Left hindlimb (tissue), 1 donor: Measurements from ENCODE around the gene IL12RB2.
A peak's percentile ranks its signal among the peaks of the same experiment; 100 is the strongest.

Experiments used
- DNase-seq: peaks from one replicate; pipeline ENCODE4 v3.0.0-alpha.2; 2018

Gene IL12RB2, protein sequence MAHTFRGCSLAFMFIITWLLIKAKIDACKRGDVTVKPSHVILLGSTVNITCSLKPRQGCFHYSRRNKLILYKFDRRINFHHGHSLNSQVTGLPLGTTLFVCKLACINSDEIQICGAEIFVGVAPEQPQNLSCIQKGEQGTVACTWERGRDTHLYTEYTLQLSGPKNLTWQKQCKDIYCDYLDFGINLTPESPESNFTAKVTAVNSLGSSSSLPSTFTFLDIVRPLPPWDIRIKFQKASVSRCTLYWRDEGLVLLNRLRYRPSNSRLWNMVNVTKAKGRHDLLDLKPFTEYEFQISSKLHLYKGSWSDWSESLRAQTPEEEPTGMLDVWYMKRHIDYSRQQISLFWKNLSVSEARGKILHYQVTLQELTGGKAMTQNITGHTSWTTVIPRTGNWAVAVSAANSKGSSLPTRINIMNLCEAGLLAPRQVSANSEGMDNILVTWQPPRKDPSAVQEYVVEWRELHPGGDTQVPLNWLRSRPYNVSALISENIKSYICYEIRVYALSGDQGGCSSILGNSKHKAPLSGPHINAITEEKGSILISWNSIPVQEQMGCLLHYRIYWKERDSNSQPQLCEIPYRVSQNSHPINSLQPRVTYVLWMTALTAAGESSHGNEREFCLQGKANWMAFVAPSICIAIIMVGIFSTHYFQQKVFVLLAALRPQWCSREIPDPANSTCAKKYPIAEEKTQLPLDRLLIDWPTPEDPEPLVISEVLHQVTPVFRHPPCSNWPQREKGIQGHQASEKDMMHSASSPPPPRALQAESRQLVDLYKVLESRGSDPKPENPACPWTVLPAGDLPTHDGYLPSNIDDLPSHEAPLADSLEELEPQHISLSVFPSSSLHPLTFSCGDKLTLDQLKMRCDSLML

DNA sequence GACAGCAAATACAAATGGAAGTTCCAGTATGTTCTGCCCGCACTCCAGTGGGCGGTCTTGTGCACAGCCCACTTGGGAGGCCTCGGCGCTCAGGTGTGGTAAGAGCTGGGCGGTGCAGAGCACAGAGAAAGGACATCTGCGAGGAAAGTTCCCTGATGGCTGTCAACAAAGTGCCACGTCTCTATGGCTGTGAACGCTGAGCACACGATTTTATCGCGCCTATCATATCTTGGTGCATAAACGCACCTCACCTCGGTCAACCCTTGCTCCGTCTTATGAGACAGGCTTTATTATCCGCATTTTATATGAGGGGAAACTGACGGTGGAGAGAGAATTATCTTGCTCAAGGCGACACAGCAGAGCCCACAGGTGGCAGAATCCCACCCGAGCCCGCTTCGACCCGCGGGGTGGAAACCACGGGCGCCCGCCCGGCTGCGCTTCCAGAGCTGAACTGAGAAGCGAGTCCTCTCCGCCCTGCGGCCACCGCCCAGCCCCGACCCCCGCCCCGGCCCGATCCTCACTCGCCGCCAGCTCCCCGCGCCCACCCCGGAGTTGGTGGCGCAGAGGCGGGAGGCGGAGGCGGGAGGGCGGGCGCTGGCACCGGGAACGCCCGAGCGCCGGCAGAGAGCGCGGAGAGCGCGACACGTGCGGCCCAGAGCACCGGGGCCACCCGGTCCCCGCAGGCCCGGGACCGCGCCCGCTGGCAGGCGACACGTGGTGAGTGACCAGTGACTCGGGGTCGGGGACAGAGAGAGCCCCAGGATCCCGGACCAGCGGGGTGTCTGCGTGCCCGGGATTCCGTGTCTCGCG lies at the start of gene IL12RB2:
Gene IL12RB2, plus strand, starts transcription at position 623 of the 810 bp plus-strand sequence. CDS start 12,496 bp downstream, outside the sequence.
- peak; percentile 36 for DNase-seq

DNA sequence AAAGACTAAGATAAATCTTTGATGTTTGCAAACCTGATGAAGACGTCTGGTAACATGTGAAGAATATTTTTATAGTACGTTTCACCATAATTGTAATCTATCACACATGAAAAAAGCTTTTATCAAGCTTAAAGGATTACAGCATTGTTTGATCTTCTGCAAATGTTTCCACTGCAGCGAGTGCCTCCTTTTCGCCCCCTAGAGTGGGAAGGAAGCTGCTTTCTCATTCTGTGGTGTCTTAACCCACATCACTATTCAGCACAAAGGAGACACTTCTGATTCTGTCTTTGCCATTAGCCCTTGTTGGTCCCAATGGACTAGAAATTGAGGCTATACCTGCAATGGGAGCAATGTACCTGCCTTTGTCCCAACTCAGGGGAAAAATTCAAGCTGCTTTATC lies 46.0 kb upstream of the IL12RB2 start:
- no peak for DNase-seq

DNA sequence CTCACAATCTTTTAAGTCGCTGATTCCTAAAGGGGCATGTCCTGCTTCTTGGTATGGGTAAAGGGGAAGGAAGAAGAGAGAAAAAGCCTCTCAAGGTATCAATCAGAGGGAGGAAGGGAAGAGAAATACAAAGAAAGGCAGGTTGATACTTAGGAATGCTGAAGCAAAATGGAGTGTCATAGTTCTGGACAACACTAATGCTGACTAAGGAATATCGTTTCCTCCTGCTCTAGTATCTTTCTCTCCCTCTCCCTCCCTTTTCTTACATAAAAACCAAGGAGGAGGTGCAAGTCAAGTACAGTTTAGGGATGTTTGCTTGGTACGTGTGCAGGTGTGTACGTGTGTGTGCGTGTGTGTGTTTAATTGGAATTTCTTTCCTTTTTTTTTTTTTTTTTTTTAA lies 44.9 kb upstream of the IL12RB2 start:
- DNase-seq, result no peak

DNA sequence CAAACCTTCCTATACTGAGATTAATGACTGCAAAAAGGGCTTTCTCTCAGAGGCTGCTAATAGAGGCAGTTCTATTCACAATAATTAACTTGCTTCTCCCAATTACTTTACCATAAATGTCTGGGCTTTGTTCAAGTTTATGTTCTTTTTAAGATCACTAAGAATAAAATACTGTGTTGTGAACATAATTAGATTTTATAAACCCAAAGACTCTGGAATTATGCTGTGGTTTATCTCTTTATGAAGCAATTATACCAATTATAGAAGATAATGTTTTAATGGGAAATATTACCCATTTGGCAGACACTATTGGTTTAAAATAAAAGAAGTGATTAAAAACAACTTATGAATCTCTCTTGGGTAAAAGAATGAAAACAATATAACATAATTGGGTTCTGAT lies 43.5 kb upstream of the IL12RB2 start:
- DNase-seq, result no peak

DNA sequence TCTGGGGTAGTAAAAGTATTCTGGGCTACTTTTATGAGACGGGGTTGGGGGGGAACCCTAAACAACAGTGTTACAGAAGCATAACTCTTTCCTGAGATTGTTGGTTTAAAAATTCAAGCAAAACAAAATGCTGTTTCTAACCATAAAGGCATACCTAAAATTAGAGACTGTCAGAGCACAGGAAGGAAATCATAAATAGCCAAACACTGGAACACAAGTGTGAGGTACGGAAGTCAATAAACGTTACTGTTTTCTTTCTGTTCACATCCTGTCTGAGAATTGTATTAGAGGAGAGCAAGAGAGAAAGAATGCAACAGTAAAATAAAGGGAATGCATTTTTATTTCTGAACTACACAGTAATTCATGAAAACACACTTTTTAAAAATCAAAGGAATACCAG lies 42.8 kb upstream of the IL12RB2 start:
- DNase-seq, result no peak

DNA sequence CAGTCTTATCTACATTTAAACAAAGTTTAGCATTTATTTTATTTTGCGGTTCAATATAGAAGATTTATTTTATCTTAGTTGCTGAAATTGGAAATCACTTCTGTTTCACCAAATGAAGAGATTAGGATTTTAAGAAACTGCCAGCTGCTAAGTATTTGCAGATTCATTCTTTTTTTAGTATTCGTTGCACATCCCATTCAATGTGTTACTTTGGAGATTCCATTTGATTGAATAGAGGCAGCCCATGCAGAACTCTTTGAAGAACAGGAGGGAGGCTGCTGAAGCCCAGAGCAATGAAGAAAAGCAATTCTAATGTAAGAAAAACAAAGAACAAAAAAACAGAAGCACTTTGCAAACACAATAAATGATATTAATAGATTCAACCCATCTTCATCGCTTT lies 38.6 kb upstream of the IL12RB2 start:
- no peak for DNase-seq

DNA sequence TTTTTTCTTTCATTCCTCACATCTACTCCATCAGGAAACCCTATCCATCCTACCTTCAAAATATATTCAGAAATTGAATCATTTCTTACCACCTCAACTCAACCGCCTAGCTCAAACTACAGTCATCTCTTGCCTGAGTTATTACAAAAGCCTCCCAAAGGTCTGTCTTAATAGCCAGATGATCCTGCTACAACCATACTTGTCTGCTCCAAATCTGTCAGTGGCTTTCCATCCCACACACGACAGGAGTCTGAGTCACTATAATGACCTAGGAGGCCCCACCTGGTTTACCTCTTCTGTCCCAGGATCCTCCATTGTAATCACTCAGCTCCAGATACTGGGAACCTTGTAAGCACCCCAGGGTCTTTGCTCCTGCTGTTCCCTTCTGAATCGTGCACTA lies 37.1 kb upstream of the IL12RB2 start:
- no peak for DNase-seq

DNA sequence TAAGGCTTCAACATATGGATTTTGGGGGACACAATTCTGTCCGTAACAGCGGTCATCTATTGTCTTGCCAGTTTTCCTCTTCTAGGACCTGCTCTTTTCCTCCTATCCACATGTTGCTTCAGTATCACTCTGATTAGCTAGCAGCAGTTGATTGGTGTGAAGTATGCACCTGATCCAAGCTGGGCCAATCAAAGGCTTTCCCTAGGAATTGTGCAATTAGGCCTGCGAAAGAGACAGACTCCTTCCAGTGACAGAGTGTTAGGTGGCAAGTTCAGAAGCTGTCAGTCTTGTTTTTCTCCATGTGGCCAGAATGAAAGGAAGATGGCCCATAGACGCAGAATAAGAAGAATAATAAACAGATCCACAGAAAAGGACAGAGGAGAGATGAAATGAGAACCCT lies 34.1 kb upstream of the IL12RB2 start:
- no peak for DNase-seq

DNA sequence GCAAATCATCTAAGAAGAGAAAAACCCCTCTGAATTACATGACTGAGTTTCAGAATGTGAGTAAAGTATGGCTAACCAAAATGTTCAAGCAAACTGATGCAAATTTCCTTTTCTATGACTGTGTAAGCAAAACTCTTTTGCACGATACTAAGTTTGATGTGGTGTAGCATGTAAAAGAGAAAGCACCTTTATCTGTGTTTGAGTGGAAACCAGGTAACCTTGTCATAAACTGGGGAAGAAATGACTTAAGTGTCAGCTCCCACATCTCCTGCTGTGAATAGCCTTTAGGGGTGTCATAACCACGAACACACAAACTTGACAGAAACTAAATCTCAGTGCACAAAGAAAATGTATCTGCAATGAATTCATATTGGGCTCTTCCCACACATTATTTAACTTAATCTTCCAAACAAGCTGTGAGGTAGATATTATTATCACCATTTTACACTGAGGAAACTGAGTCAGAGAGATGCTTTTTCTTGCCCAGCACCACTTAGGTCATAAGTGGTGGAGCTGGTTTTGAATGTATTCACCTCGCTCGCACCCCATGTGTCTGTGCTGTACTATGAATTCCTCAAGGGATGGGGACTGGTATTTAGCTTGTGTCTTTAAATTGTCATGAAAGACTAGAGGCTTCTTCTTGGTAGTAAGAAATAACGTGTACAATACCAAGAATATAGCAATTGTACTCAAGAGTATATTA lies 32.9 kb upstream of the IL12RB2 start:
- no peak for DNase-seq

DNA sequence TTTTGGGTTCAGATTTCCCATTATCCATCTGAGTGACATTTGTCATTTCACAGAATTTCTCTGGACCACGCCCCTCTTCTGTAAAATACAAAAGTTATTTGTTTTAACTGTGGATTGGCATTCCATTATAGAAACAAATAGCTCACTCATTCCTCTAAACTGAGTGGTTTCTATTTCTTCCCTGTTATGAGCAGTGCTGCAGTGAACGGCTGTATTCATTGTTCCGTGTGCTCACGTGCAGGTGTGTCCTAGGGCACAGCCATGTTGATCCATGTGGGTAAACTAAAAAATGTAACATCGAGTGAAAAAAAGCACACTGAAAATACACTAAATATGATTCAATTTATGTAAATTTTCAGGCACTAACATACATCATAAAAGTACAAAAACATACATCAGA lies 27.0 kb upstream of the IL12RB2 start:
- DNase-seq, result no peak

DNA sequence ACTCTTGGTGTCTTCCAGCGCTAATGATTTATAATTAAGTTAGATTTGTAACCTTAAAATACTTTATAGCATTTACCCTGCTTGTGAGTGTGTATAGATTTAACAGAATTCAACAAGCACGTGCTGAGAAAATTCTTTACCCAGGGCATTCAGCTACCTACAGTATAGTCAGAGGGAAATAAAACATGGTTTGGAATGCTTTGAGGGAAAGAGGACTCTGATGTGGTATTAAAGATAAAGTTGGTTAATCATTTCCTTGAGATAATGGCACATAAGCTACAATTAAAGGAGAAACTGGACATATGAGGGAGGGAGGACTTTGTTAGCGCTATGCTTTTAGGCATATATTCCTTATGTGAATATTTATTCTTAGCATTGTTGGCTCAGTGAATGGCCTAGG lies 26.4 kb upstream of the IL12RB2 start:
- no peak for DNase-seq

DNA sequence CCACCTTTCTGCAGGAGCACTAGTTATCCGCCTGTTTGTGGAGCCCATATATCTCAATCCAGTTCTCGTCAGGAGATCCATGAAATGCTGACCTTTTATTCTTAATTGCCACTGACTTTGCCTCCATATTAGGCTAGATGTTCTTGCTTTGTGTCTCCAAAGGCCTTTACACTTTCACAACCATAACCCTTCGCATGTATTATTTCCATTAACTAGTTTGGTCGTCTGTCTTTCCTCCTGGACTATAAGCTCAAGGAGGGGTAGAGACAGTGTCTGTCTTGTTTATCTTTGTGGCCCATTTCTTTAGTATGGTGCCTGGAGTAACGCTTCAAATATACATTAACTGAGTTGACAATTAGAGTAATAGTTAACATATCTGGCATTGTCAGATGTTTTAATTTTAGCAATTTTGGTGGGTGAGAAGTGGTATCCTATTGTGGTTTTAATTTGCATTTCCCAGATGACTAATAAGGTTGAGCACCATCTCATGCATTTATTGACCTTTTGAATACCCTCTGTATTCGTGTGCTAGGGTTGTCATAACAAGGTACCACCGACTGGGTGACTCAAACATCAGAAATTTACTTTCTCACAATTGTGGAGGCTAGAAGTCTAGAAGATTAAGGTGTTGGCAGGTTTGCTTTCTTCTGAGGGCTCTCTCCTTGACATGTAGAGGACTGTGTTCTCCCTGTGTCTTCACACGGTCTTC lies 21.7 kb upstream of the IL12RB2 start:
- no peak for DNase-seq

DNA sequence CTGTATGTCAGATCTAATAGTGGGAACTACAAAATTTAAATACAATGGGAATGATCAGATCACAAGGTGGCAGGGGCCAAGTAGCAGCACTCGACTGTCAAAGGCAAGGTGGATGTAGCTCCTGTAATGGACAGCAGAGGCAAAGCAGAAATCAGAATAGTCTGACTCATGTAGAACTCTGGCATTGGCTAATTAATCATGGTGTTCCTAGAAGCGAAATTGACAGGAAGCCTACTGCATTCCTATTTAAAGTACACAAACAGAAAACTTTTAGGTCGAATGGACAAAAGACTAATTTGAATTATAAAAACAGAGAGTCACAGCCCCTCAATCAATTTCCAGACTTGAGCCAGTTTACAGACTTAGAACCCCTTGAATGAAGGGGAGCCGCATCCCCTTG lies 17.4 kb upstream of the IL12RB2 start:
- no peak for DNase-seq

DNA sequence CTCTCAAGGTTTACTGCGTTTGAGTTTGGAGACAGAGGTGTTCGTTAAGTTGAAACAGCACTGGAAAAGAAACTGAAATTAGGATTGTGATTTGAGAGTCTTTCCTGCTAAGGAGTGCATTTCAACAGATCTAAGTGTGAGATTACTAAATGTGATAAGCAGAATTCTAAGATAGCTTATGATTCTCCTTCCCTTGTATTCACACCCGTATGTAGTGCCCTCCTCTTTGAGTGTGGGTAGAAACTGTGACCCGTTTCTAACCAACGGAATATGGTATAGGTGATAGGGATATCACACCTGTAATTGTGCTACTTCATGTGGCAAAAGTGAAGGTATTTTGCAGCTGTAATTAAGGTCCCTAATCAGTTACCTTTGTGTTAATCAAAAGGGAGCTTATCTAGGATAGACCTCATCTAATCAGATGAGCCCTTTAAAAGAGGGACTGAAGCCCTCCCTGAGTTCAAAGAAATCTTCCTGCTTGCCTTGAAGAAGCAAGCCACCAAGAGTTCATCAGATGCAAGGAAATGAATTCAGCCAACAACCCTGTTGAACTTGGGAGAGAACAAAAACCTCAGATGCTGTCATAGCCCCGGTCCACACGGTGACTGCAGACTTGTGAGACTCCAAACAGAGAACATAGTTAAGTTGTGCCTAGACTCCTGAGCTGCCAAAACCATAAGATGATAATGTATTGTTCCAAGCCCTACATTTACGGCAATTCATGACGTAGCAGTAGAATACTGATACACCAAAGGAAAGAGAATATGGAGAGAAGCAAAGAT lies 12.6 kb upstream of the IL12RB2 start:
- no peak for DNase-seq

DNA sequence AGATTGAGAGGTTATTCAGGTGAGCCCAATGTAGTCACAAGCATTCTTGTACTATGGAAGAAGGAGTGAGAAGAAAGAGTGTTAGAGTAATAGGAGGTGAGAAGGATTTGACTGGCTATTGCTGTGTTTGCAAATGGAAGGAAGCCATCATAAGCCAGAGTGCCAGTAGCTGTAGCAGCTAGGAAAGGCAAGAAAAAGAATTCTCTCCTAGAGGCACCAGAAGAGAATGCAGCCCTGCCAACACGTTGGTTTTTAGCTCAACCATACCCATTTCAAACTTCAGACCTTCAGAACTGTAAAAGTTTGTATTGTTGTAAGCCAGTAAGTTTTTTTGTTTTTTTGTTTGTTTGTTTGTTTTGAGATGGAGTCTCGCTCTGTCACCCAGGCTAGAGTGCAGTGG lies 8.9 kb upstream of the IL12RB2 start:
- DNase-seq, result no peak

DNA sequence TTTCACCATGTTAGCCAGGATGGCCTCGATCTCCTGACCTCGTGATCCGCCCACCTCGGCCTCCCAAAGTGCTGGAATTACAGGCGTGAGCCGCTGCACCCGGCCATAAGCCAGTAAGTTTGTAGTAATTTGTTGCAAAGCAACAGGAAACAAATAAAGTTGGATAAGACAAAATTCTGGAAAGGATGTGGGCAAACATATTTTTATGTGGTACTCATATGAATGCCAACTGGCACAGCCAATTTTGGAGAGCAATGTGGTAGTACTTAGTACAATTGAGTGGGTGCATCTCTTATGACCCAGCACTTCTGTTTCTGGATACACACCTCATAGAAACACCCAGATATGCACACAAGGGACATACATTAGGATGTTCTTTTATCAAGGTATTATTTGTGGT lies 8.4 kb upstream of the IL12RB2 start:
- no peak for DNase-seq

DNA sequence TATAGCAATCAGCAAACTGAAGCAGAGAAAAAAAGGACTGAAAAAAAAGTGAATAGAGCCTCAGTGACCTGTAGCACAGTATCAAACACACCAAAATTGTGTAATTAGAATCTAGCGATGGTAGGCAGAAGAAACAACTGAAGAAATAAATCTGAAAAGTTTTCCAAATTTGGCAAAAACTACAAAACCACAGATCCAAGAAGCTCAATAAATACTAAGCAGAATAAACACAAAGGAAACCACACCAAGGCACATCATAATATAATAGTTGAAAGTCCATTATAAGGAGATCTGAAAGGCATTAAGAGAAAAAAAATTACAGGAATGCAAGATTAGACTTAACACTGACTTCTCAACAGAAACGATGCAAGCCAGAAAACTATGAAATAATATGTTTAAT lies 7.1 kb upstream of the IL12RB2 start:
- DNase-seq, result no peak

DNA sequence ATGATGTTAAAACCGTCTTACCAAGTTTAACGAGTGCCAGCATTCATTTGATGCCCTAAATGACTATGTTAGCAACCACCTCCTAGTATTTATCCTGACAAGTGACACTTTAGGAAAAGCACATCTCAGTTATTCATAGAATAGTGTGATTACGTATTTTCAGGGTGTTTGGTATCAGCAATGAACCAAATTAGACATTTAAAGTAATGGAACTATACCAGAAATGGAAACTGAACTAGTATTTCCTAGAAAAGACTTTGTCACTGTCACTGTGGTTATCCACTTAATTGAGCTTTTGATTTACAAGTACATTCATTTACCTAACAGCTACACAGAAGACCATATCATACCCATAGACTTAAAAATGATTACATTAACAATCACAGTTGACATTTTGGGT lies 3.6 kb upstream of the IL12RB2 start:
- no peak for DNase-seq

DNA sequence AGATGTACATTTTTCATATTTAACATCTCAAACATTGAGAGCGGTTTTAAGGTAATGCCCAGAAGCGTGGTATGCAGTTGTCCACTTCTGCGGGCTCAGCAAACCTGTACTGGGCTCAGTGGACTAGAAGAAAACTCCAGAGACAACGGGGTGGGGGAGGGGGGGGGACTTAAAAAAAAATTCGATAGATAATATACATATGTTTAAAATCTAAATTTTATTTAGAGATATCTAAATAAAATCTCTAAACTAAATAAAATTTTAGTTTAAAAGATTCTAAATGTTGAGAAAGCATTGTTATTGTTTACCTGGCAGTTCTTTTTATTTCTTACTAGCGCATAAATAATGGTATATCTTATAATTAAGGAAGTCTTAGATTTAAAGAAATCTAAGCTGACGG lies 1.1 kb upstream of the IL12RB2 start:
- no peak for DNase-seq

DNA sequence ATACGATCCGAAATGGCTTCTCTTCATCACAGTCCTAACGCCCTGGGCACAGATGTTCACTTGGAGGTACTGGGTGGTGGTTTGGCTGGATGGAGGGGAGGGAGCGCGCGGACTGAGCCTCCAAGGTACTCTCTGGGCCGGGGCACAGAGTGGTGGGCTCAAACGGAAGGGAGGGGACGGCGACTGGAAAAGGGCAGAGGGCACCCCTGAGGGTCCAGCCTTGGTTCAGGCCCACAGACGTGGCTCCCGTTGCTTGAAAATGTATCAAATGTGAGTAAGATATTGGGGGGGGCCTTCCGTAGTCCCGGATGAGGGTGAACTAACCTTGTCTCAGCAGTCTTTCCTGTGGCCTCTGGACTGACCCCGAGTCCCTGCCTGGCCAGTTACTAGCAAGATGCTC lies 463 bp downstream of the IL12RB2 start:
- DNase-seq, result no peak

DNA sequence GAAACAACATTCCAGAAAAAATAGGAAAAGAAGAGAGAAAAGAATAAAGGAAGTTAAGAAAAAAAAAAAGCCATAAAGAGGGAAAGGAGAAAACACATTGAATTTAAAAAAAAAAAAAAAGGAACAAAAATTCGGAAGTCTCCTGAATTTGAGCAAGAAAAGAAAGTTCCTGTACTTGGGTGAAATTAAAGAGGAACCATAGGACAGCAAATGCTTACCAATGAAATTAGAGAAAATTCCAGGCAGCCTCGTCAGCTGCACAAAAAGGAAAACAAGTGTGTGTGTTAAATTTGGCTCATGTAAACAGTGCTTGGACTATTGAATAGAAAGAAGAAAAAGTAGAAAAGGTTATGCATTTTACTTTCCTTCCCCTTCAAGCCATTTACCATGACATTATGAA lies 4.9 kb downstream of the IL12RB2 start:
- DNase-seq, result no peak
